ENCODE measurements around the gene SLC10A4.

The SLC10A4 gene

GRCh38 chr4:48504352-48504751, 21.2 kb downstream of the SLC10A4 start:
- Histone ChIP-seq H3K9ac (ENCODE audit: low read depth, low read length) (no peak overlapping the region), H3K27ac (ENCODE audit: low read depth, low read length) (peak overlapping the region; percentile 30)

GRCh38 chr4:48506716-48507115, 23.6 kb downstream of the SLC10A4 start:
- no peaks in the 10 kb centered on the region for H3K27me3 ChIP-seq (ENCODE audit: control insufficient read depth, insufficient read depth, low read length)
- H3K36me3 ChIP-seq (ENCODE audit: control insufficient read depth, insufficient read depth, low read length), result peaks cover 63% of the 10 kb centered on the region

More at GRCh38 chr4:48504352-48504751, 21.2 kb downstream of the SLC10A4 start:
- Histone ChIP-seq H3K9me3 (ENCODE audit: control insufficient read depth, insufficient read depth, low read length) (no peaks in the 10 kb centered on the region), H3K4me1 (ENCODE audit: control insufficient read depth, insufficient read depth, low read length) (peaks cover 12% of the 10 kb centered on the region), H3K4me3 (ENCODE audit: low read depth, low read length) (no peak overlapping the region; the same call in 1 of the 2 replicates), H3K36me3 (ENCODE audit: control insufficient read depth, insufficient read depth, low read length) (peaks cover 59% of the 10 kb centered on the region), H3K27me3 (ENCODE audit: control insufficient read depth, insufficient read depth, low read length) (no peaks in the 10 kb centered on the region)

GRCh38 chr4:48509543-48509942, 26.4 kb downstream of the SLC10A4 start:
- Histone ChIP-seq H3K9ac (ENCODE audit: low read depth, low read length) (no peak overlapping the region), H3K27ac (ENCODE audit: low read depth, low read length) (no peak overlapping the region), H3K4me3 (ENCODE audit: low read depth, low read length) (no peak overlapping the region), H3K9me3 (ENCODE audit: control insufficient read depth, insufficient read depth, low read length) (no peaks in the 10 kb centered on the region), H3K36me3 (ENCODE audit: control insufficient read depth, insufficient read depth, low read length) (peaks cover 89% of the 10 kb centered on the region), H3K27me3 (ENCODE audit: control insufficient read depth, insufficient read depth, low read length) (no peaks in the 10 kb centered on the region), H3K4me1 (ENCODE audit: control insufficient read depth, insufficient read depth, low read length) (peaks cover under 1% of the 10 kb centered on the region; the same call in 1 of the 2 replicates)

More at GRCh38 chr4:48506716-48507115, 23.6 kb downstream of the SLC10A4 start:
- no peak overlapping the region for H3K4me3 ChIP-seq (ENCODE audit: low read depth, low read length)
- no peak overlapping the region for H3K9ac ChIP-seq (ENCODE audit: low read depth, low read length)
- H3K27ac ChIP-seq (ENCODE audit: low read depth, low read length), result no peak overlapping the region
- peaks cover 12% of the 10 kb centered on the region for H3K4me1 ChIP-seq (ENCODE audit: control insufficient read depth, insufficient read depth, low read length)
- no peaks in the 10 kb centered on the region for H3K9me3 ChIP-seq (ENCODE audit: control insufficient read depth, insufficient read depth, low read length)

GRCh38 chr4:48518143-48518542, 35.0 kb downstream of the SLC10A4 start:
- peaks cover 78% of the 10 kb centered on the region for H3K36me3 ChIP-seq (ENCODE audit: control insufficient read depth, insufficient read depth, low read length)
- H3K9ac ChIP-seq (ENCODE audit: low read depth, low read length), result no peak overlapping the region
- H3K4me3 ChIP-seq (ENCODE audit: low read depth, low read length), result no peak overlapping the region
- no peak overlapping the region for H3K27ac ChIP-seq (ENCODE audit: low read depth, low read length)
- no peaks in the 10 kb centered on the region for H3K27me3 ChIP-seq (ENCODE audit: control insufficient read depth, insufficient read depth, low read length)
- no peaks in the 10 kb centered on the region for H3K4me1 ChIP-seq (ENCODE audit: control insufficient read depth, insufficient read depth, low read length)
- no peaks in the 10 kb centered on the region for H3K9me3 ChIP-seq (ENCODE audit: control insufficient read depth, insufficient read depth, low read length)

- no peak overlapping the region for H3K27ac ChIP-seq (ENCODE audit: low read depth, low read length)
- H3K36me3 ChIP-seq (ENCODE audit: control insufficient read depth, insufficient read depth, low read length), result peaks cover 85% of the 10 kb centered on the region
- H3K4me3 ChIP-seq (ENCODE audit: low read depth, low read length), result no peak overlapping the region
- H3K27me3 ChIP-seq (ENCODE audit: control insufficient read depth, insufficient read depth, low read length), result no peaks in the 10 kb centered on the region
- no peak overlapping the region for H3K9ac ChIP-seq (ENCODE audit: low read depth, low read length)
- no peaks in the 10 kb centered on the region for H3K4me1 ChIP-seq (ENCODE audit: control insufficient read depth, insufficient read depth, low read length)
- H3K9me3 ChIP-seq (ENCODE audit: control insufficient read depth, insufficient read depth, low read length), result no peaks in the 10 kb centered on the region
Observed at GRCh38 chr4:48526406-48526805, 43.3 kb downstream of the SLC10A4 start.

GRCh38 chr4:48538358-48538757, 55.2 kb downstream of the SLC10A4 start:
- Histone ChIP-seq H3K27ac (ENCODE audit: low read depth, low read length) (no peak overlapping the region), H3K4me3 (ENCODE audit: low read depth, low read length) (no peak overlapping the region), H3K4me1 (ENCODE audit: control insufficient read depth, insufficient read depth, low read length) (peaks cover 5% of the 10 kb centered on the region; the same call in 1 of the 2 replicates), H3K36me3 (ENCODE audit: control insufficient read depth, insufficient read depth, low read length) (peaks cover 67% of the 10 kb centered on the region), H3K27me3 (ENCODE audit: control insufficient read depth, insufficient read depth, low read length) (no peaks in the 10 kb centered on the region), H3K9me3 (ENCODE audit: control insufficient read depth, insufficient read depth, low read length) (no peaks in the 10 kb centered on the region), H3K9ac (ENCODE audit: low read depth, low read length) (no peak overlapping the region)
